Neural cell (in vitro differentiated cells): ENCODE measurements around the gene CD300LB.

Source experiments
- EP300 ChIP-seq: fragments of 450-650 bp; conservative IDR thresholded peaks from 2 replicates; pipeline ENCODE4 v1.6.1; 2014; ENCODE audit warnings: antibody characterized with exemption, mild to moderate bottlenecking, moderate library complexity; ENCODE audit not compliant: poor library complexity, severe bottlenecking
- EZH2 ChIP-seq: fragments of 200-600, 300-800 bp; shearing (Covaris generic), sonication (generic); IDR thresholded peaks from 2 replicates; pipeline ENCODE4 v1.6.1; 2014; ENCODE audit warnings: antibody characterized with exemption, low read length, borderline replicate concordance, mild to moderate bottlenecking; ENCODE audit not compliant: insufficient read depth, poor library complexity, severe bottlenecking
- POLR2AphosphoS5 ChIP-seq: IDR thresholded peaks from 2 replicates; pipeline ENCODE4 v1.6.1; 2012
- RAD21 ChIP-seq: fragments of 450-650 bp; conservative IDR thresholded peaks from 2 replicates; pipeline ENCODE4 v1.6.1; 2014; ENCODE audit warnings: antibody characterized with exemption, mild to moderate bottlenecking, moderate library complexity
- TAF1 ChIP-seq: IDR thresholded peaks from 2 replicates; pipeline ENCODE4 v1.6.1; 2012; ENCODE audit warnings: low read depth
- TF ChIP-seq, protein P1 (sequence below): fragments of 450-650 bp; IDR thresholded peaks from 2 replicates; pipeline ENCODE4 v1.5.1; 2014; ENCODE audit warnings: antibody characterized with exemption, mild to moderate bottlenecking, moderate library complexity; ENCODE audit not compliant: poor library complexity, severe bottlenecking

DNA sequence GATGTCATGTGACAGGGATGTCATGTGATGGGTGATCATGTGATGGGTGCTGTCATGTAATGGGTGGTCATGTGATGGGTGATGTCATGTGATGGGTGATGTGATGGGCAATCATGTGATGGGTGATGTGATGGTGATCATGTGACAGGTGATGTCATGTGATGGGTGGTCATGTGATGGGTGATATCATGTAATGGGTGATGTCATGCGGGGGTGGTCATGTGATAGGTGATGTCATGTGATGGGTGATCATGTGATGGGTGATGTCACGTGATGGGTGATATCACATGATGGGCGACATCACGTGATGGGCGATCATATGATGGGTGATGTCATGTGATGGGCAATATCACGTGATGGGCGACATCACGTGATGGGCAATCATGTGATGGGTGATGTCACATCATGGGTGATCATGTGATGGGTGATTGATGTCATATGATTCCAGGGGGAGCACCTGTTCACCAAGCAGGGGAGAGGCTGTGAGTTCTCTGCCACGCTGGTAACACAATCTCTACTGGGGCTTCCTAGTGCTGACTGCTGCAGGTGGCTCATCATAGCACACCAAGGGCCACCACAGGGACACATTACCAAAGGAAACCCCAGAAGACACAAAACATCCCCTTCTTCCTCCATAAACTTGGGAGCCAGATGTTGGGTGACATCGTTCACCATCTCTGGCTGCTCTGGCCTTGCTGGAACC, 16.5 kb downstream of the CD300LB start:
- TF ChIP-seq, protein P1, sequence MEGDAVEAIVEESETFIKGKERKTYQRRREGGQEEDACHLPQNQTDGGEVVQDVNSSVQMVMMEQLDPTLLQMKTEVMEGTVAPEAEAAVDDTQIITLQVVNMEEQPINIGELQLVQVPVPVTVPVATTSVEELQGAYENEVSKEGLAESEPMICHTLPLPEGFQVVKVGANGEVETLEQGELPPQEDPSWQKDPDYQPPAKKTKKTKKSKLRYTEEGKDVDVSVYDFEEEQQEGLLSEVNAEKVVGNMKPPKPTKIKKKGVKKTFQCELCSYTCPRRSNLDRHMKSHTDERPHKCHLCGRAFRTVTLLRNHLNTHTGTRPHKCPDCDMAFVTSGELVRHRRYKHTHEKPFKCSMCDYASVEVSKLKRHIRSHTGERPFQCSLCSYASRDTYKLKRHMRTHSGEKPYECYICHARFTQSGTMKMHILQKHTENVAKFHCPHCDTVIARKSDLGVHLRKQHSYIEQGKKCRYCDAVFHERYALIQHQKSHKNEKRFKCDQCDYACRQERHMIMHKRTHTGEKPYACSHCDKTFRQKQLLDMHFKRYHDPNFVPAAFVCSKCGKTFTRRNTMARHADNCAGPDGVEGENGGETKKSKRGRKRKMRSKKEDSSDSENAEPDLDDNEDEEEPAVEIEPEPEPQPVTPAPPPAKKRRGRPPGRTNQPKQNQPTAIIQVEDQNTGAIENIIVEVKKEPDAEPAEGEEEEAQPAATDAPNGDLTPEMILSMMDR: no peak
- no peak for TF ChIP-seq EZH2
- TF ChIP-seq RAD21: no peak
- TF ChIP-seq POLR2AphosphoS5: peak; percentile 6
- TF ChIP-seq EP300: peak; percentile 24
- TF ChIP-seq TAF1: no peak
